Measurements from ENCODE around the gene PRPF6. TPM values are rescaled to one million over a fixed set of nuclear protein-coding genes. Genes with fewer than 3 reads are reported as not detected.

Gene PRPF6
- total and polyA plus RNA-seq, 2 of the 13 experiments (the other 11 are each of a cell fraction or from before 2014, with no cell fraction given) = 63.7 to 101 TPM

DNA sequence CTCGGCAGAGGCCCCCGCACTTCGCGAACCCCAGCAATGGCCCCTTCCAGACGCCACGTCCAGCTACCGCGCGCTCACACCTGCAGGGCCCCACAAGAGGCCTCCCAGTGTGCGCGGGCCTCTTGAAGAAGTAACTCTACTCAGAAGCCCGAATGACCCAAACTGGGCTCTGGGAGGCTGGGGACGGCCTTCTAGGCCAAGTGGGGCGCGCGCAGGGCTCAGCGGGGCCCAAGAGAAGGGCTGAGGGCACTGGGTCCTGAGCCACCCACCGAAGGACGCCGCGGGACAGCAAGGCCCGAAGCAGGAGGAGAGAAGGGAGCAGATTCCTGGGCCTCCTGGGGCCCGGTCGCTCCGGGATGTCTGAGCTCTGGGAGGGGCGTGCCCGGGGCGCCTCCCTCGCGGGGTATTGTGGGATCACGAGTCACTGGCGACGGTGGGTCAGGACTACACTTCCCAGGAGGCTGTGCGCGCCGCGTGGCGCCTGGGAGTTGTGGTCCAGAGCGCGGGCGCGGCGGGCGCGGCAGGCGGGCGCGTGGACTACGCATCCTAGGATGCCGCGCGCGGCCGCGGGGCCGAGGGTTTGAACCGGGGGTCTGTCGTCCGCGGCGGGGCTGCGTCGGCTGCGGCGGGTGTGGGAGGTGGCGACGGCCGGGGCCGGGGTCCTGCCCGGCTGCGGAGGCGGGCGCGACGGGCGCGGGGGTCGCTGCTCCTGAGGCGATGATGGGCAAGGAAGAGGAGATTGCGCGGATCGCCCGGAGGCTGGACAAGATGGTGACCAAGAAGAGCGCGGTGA is 81.9 kb downstream of the PRPF6 start, which contains the start of gene TCEA2 (continued):
- TF ChIP-seq, protein P1, sequence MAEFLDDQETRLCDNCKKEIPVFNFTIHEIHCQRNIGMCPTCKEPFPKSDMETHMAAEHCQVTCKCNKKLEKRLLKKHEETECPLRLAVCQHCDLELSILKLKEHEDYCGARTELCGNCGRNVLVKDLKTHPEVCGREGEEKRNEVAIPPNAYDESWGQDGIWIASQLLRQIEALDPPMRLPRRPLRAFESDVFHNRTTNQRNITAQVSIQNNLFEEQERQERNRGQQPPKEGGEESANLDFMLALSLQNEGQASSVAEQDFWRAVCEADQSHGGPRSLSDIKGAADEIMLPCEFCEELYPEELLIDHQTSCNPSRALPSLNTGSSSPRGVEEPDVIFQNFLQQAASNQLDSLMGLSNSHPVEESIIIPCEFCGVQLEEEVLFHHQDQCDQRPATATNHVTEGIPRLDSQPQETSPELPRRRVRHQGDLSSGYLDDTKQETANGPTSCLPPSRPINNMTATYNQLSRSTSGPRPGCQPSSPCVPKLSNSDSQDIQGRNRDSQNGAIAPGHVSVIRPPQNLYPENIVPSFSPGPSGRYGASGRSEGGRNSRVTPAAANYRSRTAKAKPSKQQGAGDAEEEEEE (CRISPR knock-in tag; IDR thresholded peaks at IDR 0.05; ENCODE audit: borderline replicate concordance) = 0 out of 2 replicates have a peak, but pooled peaks have one; percentile 58
- no peak for TF ChIP-seq ZFP36 (IDR thresholded peaks at IDR 0.05; ENCODE audit: borderline replicate concordance, low read depth, low read length, partially characterized antibody)
- TF ChIP-seq ZNF572 (CRISPR knock-in tag; IDR thresholded peaks at IDR 0.05) = peak; percentile 100
- no peak for TF ChIP-seq SMC3 (IDR thresholded peaks at IDR 0.05; ENCODE audit: low read length)
- TF ChIP-seq SMAD3 (CRISPR knock-in tag; IDR thresholded peaks at IDR 0.05) = peak; percentile 91
- TF ChIP-seq, protein P2, sequence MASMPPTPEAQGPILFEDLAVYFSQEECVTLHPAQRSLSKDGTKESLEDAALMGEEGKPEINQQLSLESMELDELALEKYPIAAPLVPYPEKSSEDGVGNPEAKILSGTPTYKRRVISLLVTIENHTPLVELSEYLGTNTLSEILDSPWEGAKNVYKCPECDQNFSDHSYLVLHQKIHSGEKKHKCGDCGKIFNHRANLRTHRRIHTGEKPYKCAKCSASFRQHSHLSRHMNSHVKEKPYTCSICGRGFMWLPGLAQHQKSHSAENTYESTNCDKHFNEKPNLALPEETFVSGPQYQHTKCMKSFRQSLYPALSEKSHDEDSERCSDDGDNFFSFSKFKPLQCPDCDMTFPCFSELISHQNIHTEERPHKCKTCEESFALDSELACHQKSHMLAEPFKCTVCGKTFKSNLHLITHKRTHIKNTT (CRISPR knock-in tag; IDR thresholded peaks at IDR 0.05) = peak; percentile 100
- peak; percentile 99 for TF ChIP-seq KLF12 (CRISPR knock-in tag; IDR thresholded peaks at IDR 0.05; ENCODE audit: borderline replicate concordance)
- peak; percentile 92 for TF ChIP-seq DR1 (CRISPR knock-in tag; IDR thresholded peaks at IDR 0.05)
- TF ChIP-seq RNF2 (conservative IDR thresholded peaks at IDR 0.05; ENCODE audit: low read depth) = 0 out of 2 replicates have a peak, but pooled peaks have one; percentile 33
- peak; percentile 1; the same call in 1 of the 2 replicates for TF ChIP-seq GFI1 (CRISPR knock-in tag; IDR thresholded peaks at IDR 0.05; ENCODE audit: borderline replicate concordance)
- TF ChIP-seq NFIB (CRISPR knock-in tag; IDR thresholded peaks at IDR 0.05; ENCODE audit: borderline replicate concordance) = no peak
- no peak; the same call in none of the 2 replicates for TF ChIP-seq ISL2 (CRISPR knock-in tag; IDR thresholded peaks at IDR 0.05)
- TF ChIP-seq RBAK (CRISPR knock-in tag; IDR thresholded peaks at IDR 0.05) = no peak
- TF ChIP-seq MAFK (conservative IDR thresholded peaks at IDR 0.05 in 1 of 2, IDR thresholded peaks at IDR 0.05 in 1 of 2; ENCODE audit: low read length in 2 of 2) = no peak
- TF ChIP-seq IKZF4 (CRISPR knock-in tag; IDR thresholded peaks at IDR 0.05; ENCODE audit: borderline replicate concordance, low read depth, not compliant biosample characterization) = peak; percentile 83
- TF ChIP-seq FIP1L1 (IDR thresholded peaks at IDR 0.05; ENCODE audit: borderline replicate concordance, insufficient read depth, low read depth, low read length) = peak; percentile 79; the same call in 1 of the 2 replicates
- TF ChIP-seq, protein P3, sequence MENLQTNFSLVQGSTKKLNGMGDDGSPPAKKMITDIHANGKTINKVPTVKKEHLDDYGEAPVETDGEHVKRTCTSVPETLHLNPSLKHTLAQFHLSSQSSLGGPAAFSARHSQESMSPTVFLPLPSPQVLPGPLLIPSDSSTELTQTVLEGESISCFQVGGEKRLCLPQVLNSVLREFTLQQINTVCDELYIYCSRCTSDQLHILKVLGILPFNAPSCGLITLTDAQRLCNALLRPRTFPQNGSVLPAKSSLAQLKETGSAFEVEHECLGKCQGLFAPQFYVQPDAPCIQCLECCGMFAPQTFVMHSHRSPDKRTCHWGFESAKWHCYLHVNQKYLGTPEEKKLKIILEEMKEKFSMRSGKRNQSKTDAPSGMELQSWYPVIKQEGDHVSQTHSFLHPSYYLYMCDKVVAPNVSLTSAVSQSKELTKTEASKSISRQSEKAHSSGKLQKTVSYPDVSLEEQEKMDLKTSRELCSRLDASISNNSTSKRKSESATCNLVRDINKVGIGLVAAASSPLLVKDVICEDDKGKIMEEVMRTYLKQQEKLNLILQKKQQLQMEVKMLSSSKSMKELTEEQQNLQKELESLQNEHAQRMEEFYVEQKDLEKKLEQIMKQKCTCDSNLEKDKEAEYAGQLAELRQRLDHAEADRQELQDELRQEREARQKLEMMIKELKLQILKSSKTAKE (CRISPR knock-in tag; IDR thresholded peaks at IDR 0.05; ENCODE audit: borderline replicate concordance) = peak; percentile 30; the same call in 1 of the 2 replicates
- TF ChIP-seq, protein P4, sequence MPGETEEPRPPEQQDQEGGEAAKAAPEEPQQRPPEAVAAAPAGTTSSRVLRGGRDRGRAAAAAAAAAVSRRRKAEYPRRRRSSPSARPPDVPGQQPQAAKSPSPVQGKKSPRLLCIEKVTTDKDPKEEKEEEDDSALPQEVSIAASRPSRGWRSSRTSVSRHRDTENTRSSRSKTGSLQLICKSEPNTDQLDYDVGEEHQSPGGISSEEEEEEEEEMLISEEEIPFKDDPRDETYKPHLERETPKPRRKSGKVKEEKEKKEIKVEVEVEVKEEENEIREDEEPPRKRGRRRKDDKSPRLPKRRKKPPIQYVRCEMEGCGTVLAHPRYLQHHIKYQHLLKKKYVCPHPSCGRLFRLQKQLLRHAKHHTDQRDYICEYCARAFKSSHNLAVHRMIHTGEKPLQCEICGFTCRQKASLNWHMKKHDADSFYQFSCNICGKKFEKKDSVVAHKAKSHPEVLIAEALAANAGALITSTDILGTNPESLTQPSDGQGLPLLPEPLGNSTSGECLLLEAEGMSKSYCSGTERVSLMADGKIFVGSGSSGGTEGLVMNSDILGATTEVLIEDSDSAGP (CRISPR knock-in tag; IDR thresholded peaks at IDR 0.05; ENCODE audit: borderline replicate concordance) = peak; percentile 92; the same call in 1 of the 2 replicates
- no peak for TF ChIP-seq SNRNP70 (IDR thresholded peaks at IDR 0.05; ENCODE audit: low read depth, low read length)
- TF ChIP-seq SP140L (CRISPR knock-in tag; IDR thresholded peaks at IDR 0.05; ENCODE audit: borderline replicate concordance) = peak; percentile 97; the same call in 1 of the 2 replicates
- 0 out of 2 replicates have a peak, but pooled peaks have one; percentile 98 for TF ChIP-seq ZFP82 (CRISPR knock-in tag; IDR thresholded peaks at IDR 0.05; ENCODE audit: borderline replicate concordance)

Measured in HepG2 (cell line).